ENCODE data around the gene WNT3A.
"Not testable (repeated sequence)": the region's sequence is repeated elsewhere in the genome, so short reads cannot be mapped to it uniquely, and the experiment has no call there.

WNT3A gene

GRCh38 chr1:228018125-228018398, 11.3 kb downstream of the WNT3A start:
- Histone ChIP-seq H3K9me2 (replicated peaks; ENCODE audit: insufficient read depth, low read length) (no peaks in the 10 kb centered on the region), H3K79me2 (ENCODE audit: low read length) (no peaks in the 10 kb centered on the region), H3F3A (ENCODE audit: insufficient read depth, low read length) (no peaks in the 10 kb centered on the region), H4K20me1 (ENCODE audit: insufficient read depth, low read length) (no peaks in the 10 kb centered on the region), H3K4me1 (ENCODE audit: low read length) (no peaks in the 10 kb centered on the region), H3K4me3 (ENCODE audit: low read length) (no peak overlapping the region), H3K9me3 (replicated peaks; ENCODE audit: insufficient read depth, low read length) (no peaks in the 10 kb centered on the region), H3K4me2 (ENCODE audit: low read depth, low read length) (no peak overlapping the region), H3K36me3 (replicated peaks; ENCODE audit: insufficient read depth, low read length) (no peaks in the 10 kb centered on the region), H2AFZ (ENCODE audit: low read length) (no peak overlapping the region), H3K9ac (ENCODE audit: low read length) (no peak overlapping the region), H3K27me3 (replicated peaks; ENCODE audit: insufficient read depth, low read length) (peaks cover 31% of the 10 kb centered on the region), H3K27ac (ENCODE audit: low read length) (no peak overlapping the region)
- no peak for TF ChIP-seq EZH2 (optimal IDR thresholded peaks at IDR 0.05; ENCODE audit: low read depth, low read length)
- TF ChIP-seq EZH2phosphoT487 (IDR thresholded peaks at IDR 0.05; ENCODE audit: low read length) = no peak
- no peak for TF ChIP-seq CTCF (IDR thresholded peaks at IDR 0.05; ENCODE audit: low read length)
- DNase-seq = no peak

GRCh38 chr1:228018961-228019721, 12.3 kb downstream of the WNT3A start:
- Histone ChIP-seq H3K9me2 (replicated peaks; ENCODE audit: insufficient read depth, low read length) (no peaks in the 10 kb centered on the region), H3K79me2 (ENCODE audit: low read length) (no peaks in the 10 kb centered on the region), H3K27ac (ENCODE audit: low read length) (no peak overlapping the region), H3K36me3 (replicated peaks; ENCODE audit: insufficient read depth, low read length) (no peaks in the 10 kb centered on the region), H3K4me2 (ENCODE audit: low read depth, low read length) (no peak overlapping the region), H3K9me3 (replicated peaks; ENCODE audit: insufficient read depth, low read length) (no peaks in the 10 kb centered on the region), H3K4me3 (ENCODE audit: low read length) (no peak overlapping the region), H3K4me1 (ENCODE audit: low read length) (no peaks in the 10 kb centered on the region), H3K27me3 (replicated peaks; ENCODE audit: insufficient read depth, low read length) (peaks cover 21% of the 10 kb centered on the region), H2AFZ (ENCODE audit: low read length) (no peak overlapping the region), H4K20me1 (ENCODE audit: insufficient read depth, low read length) (no peaks in the 10 kb centered on the region), H3F3A (ENCODE audit: insufficient read depth, low read length) (no peaks in the 10 kb centered on the region), H3K9ac (ENCODE audit: low read length) (no peak overlapping the region)
- no peak for TF ChIP-seq EZH2 (optimal IDR thresholded peaks at IDR 0.05; ENCODE audit: low read depth, low read length)
- TF ChIP-seq CTCF (IDR thresholded peaks at IDR 0.05; ENCODE audit: low read length) = no peak
- TF ChIP-seq EZH2phosphoT487 (IDR thresholded peaks at IDR 0.05; ENCODE audit: low read length) = no peak
- DNase-seq = no peak

- H2AFZ ChIP-seq (ENCODE audit: low read length); H3K79me2 ChIP-seq (ENCODE audit: low read length); H3K4me3 ChIP-seq (ENCODE audit: low read length); H3K4me1 ChIP-seq (ENCODE audit: low read length); H3K27ac ChIP-seq (ENCODE audit: low read length); H3F3A ChIP-seq (ENCODE audit: insufficient read depth, low read length); H4K20me1 ChIP-seq (ENCODE audit: insufficient read depth, low read length); H3K4me2 ChIP-seq (ENCODE audit: low read depth, low read length); H3K9ac ChIP-seq (ENCODE audit: low read length); H3K9me2 ChIP-seq (replicated peaks; ENCODE audit: insufficient read depth, low read length); H3K36me3 ChIP-seq (replicated peaks; ENCODE audit: insufficient read depth, low read length); DNase-seq; H3K9me3 ChIP-seq (replicated peaks; ENCODE audit: insufficient read depth, low read length): not testable (repeated sequence)
- H3K27me3 ChIP-seq (replicated peaks; ENCODE audit: insufficient read depth, low read length) = peaks cover 23% of the 10 kb centered on the region
Measured at GRCh38 chr1:228019722-228020083, 12.9 kb downstream of the WNT3A start.

GRCh38 chr1:228020686-228021354, 14.0 kb downstream of the WNT3A start:
- no peaks in the 10 kb centered on the region for H3K79me2 ChIP-seq (ENCODE audit: low read length)
- no peaks in the 10 kb centered on the region for H3F3A ChIP-seq (ENCODE audit: insufficient read depth, low read length)
- H3K9me3 ChIP-seq (replicated peaks; ENCODE audit: insufficient read depth, low read length) = no peaks in the 10 kb centered on the region
- no peaks in the 10 kb centered on the region for H3K36me3 ChIP-seq (replicated peaks; ENCODE audit: insufficient read depth, low read length)
- no peak for DNase-seq
- H2AFZ ChIP-seq (ENCODE audit: low read length) = no peak overlapping the region
- H3K9ac ChIP-seq (ENCODE audit: low read length) = no peak overlapping the region
- H4K20me1 ChIP-seq (ENCODE audit: insufficient read depth, low read length) = no peaks in the 10 kb centered on the region
- no peaks in the 10 kb centered on the region for H3K4me1 ChIP-seq (ENCODE audit: low read length)
- no peak overlapping the region for H3K4me2 ChIP-seq (ENCODE audit: low read depth, low read length)
- no peak for TF ChIP-seq EZH2 (optimal IDR thresholded peaks at IDR 0.05; ENCODE audit: low read depth, low read length)
- no peak for TF ChIP-seq EZH2phosphoT487 (IDR thresholded peaks at IDR 0.05; ENCODE audit: low read length)
- no peak for TF ChIP-seq CTCF (IDR thresholded peaks at IDR 0.05; ENCODE audit: low read length)
- H3K27ac ChIP-seq (ENCODE audit: low read length) = no peak overlapping the region
- H3K4me3 ChIP-seq (ENCODE audit: low read length) = no peak overlapping the region
- H3K27me3 ChIP-seq (replicated peaks; ENCODE audit: insufficient read depth, low read length) = peaks cover 22% of the 10 kb centered on the region
- H3K9me2 ChIP-seq (replicated peaks; ENCODE audit: insufficient read depth, low read length) = no peaks in the 10 kb centered on the region

All from MM.1S (cell line).